ENCODE data around the gene UBL3.
A peak's percentile ranks its signal among the peaks of the same experiment; 100 is the strongest.

The UBL3 gene

DNA sequence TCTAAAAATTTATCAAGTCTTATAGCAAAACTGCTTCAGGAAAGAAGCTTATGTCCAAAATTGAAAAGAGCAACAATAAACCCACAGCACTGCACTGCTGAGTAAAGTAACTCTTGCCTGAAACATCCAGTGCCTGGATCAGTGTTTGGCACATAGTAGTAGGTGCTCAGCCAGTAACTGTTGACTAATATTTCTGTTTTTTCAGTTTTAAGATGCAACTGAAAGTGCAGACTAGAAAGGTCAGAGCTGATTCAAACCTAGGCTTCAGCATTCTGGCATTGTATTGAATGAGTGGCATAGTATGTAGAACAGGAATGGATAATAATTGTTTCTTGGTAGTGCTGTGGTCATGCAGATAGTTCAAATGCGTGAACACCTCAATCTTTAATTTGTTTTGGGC lies 67.6 kb downstream of the UBL3 start:
- H3K4me3 ChIP-seq (replicated peaks; ENCODE audit: low read depth, low read length): no peak overlapping the region
- DNase-seq (ENCODE audit: extremely low read depth, low read depth): no peak
- TF ChIP-seq, protein P1, sequence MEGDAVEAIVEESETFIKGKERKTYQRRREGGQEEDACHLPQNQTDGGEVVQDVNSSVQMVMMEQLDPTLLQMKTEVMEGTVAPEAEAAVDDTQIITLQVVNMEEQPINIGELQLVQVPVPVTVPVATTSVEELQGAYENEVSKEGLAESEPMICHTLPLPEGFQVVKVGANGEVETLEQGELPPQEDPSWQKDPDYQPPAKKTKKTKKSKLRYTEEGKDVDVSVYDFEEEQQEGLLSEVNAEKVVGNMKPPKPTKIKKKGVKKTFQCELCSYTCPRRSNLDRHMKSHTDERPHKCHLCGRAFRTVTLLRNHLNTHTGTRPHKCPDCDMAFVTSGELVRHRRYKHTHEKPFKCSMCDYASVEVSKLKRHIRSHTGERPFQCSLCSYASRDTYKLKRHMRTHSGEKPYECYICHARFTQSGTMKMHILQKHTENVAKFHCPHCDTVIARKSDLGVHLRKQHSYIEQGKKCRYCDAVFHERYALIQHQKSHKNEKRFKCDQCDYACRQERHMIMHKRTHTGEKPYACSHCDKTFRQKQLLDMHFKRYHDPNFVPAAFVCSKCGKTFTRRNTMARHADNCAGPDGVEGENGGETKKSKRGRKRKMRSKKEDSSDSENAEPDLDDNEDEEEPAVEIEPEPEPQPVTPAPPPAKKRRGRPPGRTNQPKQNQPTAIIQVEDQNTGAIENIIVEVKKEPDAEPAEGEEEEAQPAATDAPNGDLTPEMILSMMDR (IDR thresholded peaks at IDR 0.05; ENCODE audit: low read depth, low read length, missing control alignments): no peak

DNA sequence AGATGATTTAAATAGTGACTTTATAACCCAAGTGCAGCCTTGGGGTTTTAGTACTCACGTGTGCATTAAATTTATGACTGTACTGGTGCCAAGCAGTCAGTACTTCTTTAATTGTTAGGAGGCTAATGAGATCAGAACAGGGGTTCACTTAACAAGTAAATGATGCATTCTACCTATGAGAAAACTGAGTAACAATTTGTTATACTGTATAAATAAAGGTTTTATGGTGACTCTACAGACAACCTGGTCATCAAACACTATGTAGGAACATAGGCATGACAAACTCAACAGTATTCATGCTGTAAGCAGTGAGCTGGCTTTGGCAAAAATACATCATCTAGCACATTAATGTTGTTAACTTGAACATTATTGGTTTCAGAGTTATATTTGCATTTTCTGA lies 75.6 kb downstream of the UBL3 start:
- TF ChIP-seq, protein P1 (IDR thresholded peaks at IDR 0.05; ENCODE audit: low read depth, low read length, missing control alignments): no peak
- H3K4me3 ChIP-seq (replicated peaks; ENCODE audit: low read depth, low read length): no peak overlapping the region
- DNase-seq (ENCODE audit: extremely low read depth, low read depth): no peak

DNA sequence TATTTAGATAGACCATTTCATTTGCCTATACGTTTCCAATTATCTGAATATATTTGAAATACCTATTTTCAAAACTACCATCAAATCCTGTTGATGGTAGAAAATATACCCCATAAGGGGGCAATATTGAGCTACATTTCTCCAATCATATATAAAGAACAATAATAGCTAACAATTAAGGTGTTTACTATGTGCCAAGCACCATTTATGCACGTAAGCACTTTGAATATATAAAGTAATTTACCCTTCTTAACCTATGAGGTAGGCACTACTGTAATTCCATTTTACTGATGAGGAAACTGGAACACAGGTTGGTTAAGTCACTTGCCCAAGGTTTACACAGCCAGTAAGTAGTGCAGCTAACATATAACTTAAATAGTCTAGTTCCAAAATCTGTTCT lies 79.2 kb downstream of the UBL3 start:
- DNase-seq (ENCODE audit: extremely low read depth, low read depth): no peak
- TF ChIP-seq, protein P1 (IDR thresholded peaks at IDR 0.05; ENCODE audit: low read depth, low read length, missing control alignments): peak; percentile 16
- no peak overlapping the region for H3K4me3 ChIP-seq (replicated peaks; ENCODE audit: low read depth, low read length)

DNA sequence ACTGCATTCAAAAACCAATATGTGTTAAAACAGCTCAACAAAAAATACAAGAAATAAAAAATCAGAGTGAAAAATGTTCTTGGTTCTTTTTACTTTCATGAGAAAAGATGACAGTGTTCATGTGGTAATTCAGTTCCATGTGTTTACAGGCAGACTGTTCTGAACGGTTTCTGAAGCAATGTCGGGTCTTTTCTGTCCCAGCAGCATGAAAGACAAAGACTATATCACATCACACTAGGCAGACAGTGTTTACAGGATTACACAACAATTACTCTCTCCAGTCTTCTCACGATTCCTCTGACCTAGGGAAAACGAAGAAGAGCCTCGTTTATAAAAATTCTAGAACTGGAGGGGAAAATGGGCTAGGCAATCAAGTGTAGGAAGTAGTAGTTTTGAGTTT lies 83.4 kb downstream of the UBL3 start:
- H3K4me3 ChIP-seq (replicated peaks; ENCODE audit: low read depth, low read length): no peak overlapping the region
- TF ChIP-seq, protein P1 (IDR thresholded peaks at IDR 0.05; ENCODE audit: low read depth, low read length, missing control alignments): no peak
- DNase-seq (ENCODE audit: extremely low read depth, low read depth): no peak

DNA sequence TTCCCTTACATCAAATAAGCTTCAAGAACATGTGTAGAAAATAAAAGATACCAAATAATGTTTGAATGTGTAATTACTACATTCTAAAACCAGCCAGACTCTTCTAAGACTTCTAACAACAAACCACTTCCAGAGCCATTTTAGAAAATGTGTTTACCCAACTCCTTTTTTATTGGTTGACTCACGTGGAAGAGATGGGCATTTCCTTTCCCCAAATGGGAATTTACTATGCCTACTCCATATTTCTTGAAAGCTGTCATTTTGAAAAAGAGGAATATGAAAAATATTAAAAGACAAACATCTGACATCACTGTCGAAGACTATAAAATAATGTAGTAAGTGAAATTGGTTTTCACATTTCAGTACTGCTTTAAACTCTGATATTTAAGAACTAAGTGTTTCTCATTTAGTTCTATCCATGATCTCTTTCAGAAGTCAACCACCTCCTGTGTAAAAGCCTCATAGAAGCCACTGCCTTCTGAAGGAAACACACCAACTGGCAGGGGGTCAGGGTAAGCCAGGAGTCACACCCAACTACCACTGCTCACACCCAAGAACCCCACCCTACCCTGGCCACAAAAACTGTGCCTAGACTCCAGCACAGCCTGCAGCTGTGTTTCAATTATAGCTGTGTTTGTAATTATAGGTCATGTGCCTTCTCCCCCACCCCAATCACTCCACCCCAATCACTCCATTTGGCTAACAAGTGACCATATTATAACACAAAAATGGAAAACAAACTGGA lies 86.8 kb downstream of the UBL3 start:
- TF ChIP-seq, protein P1 (IDR thresholded peaks at IDR 0.05; ENCODE audit: low read depth, low read length, missing control alignments): no peak

DNA sequence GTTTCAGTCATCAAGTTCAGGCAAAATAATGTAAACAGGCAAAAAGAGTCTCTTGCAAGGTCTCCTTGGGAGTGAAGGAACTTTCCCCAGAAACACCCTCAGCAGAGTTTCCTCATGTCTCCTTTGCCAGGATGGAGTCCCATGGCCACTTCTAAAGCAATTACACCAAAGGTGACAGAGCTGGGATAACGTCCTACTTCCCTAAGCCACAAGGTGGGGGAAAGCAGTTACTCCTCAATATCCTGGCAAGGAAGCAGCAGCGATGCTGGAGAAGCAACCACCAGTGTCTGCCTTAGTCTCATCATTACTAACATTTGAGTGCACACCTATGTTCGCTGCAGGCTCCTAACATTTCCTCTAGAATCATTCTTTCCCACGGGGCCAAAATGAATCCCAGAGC lies 88.6 kb downstream of the UBL3 start:
- no peak for DNase-seq (ENCODE audit: extremely low read depth, low read depth)
- TF ChIP-seq, protein P1 (IDR thresholded peaks at IDR 0.05; ENCODE audit: low read depth, low read length, missing control alignments): no peak
- H3K4me3 ChIP-seq (replicated peaks; ENCODE audit: low read depth, low read length): no peak overlapping the region

More for the DNA sequence above, 86.8 kb downstream of the UBL3 start:
- H3K4me3 ChIP-seq (replicated peaks; ENCODE audit: low read depth, low read length): no peak overlapping the region
- no peak for DNase-seq (ENCODE audit: extremely low read depth, low read depth)

DNA sequence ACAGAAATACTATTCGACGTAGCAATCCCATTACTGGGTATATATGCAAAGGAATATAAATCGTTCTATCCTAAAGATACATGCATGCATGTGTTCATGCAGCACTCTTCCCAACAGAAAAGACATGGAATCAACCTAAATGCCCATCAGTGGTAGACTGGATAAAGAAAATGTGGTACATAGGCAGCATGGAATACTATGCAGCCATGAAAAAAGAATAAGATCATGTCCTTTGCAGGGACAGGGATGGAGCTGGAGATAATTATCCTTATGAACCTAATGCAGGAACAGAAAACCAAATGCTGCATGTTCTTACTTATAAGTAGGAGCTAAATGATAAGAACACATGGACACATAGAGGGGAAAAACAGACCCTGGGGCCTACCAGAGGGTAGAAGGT lies 89.3 kb downstream of the UBL3 start:
- TF ChIP-seq, protein P1 (IDR thresholded peaks at IDR 0.05; ENCODE audit: low read depth, low read length, missing control alignments): no peak
- H3K4me3 ChIP-seq (replicated peaks; ENCODE audit: low read depth, low read length): no peak overlapping the region
- DNase-seq (ENCODE audit: extremely low read depth, low read depth): no peak
